OCI-LY1 (cell line): ENCODE data around the gene CA9.

ENCODE experiments used
- H2AFZ ChIP-seq: fragments of 200-600 bp; sonication (generic), shearing (Covaris generic); 2 replicates; pipeline ENCODE4 v1.6.0; 2014; ENCODE audit warnings: antibody characterized with exemption, mild to moderate bottlenecking, low read length
- H3F3A ChIP-seq: fragments of 200-600 bp; sonication (generic), shearing (Covaris generic); 2 replicates; pipeline ENCODE4 v1.6.0; 2014; ENCODE audit warnings: mild to moderate bottlenecking, antibody characterized with exemption, low read length, moderate library complexity; ENCODE audit not compliant: insufficient read depth
- H3K27ac ChIP-seq: fragments of 200-600 bp; sonication (generic); 2 replicates; pipeline ENCODE4 v1.5.1; 2014; ENCODE audit warnings: low read length, mixed run types, mild to moderate bottlenecking, low read depth; ENCODE audit not compliant: poor library complexity, severe bottlenecking
- H3K27me3 ChIP-seq: fragments of 200-600 bp; sonication (generic); 2 replicates; pipeline ENCODE4 v1.6.0; 2014; ENCODE audit warnings: antibody characterized with exemption, mild to moderate bottlenecking, low read length, moderate library complexity; ENCODE audit not compliant: insufficient read depth
- H3K36me3 ChIP-seq: fragments of 200-600 bp; sonication (generic); 2 replicates; pipeline ENCODE4 v1.6.1; 2014; ENCODE audit warnings: mild to moderate bottlenecking, antibody characterized with exemption, low read length, moderate library complexity, mixed read lengths; ENCODE audit not compliant: insufficient read depth
- H3K4me1 ChIP-seq: fragments of 200-600 bp; sonication (generic); 2 replicates; pipeline ENCODE4 v1.5.1; 2014; ENCODE audit warnings: mild to moderate bottlenecking, low read length, moderate library complexity; ENCODE audit not compliant: insufficient read depth, severe bottlenecking
- H3K4me2 ChIP-seq: fragments of 200-600 bp; sonication (generic), shearing (Covaris generic); 2 replicates; pipeline ENCODE4 v1.6.1; 2014; ENCODE audit warnings: low read length
- H3K4me3 ChIP-seq: fragments of 200-600 bp; sonication (generic); 2 replicates; pipeline ENCODE4 v1.5.1; 2014; ENCODE audit warnings: low read length, low read depth, mild to moderate bottlenecking, mixed read lengths; ENCODE audit not compliant: poor library complexity, severe bottlenecking
- H3K79me2 ChIP-seq: fragments of 200-600 bp; shearing (Covaris generic); 2 replicates; pipeline ENCODE4 v1.6.1; 2016; ENCODE audit warnings: mixed run types, low read length, mixed read lengths; ENCODE audit not compliant: insufficient read depth
- H3K9ac ChIP-seq: fragments of 200-600 bp; sonication (generic), shearing (Covaris generic); 2 replicates; pipeline ENCODE4 v1.6.1; 2014; ENCODE audit warnings: mild to moderate bottlenecking, low read length, mixed read lengths
- H3K9me2 ChIP-seq: fragments of 200-600 bp; sonication (generic), shearing (Covaris generic); 2 replicates; pipeline ENCODE4 v1.6.1; 2014; ENCODE audit warnings: low read depth, mild to moderate bottlenecking, low read length, mixed read lengths
- H3K9me3 ChIP-seq: fragments of 200-600 bp; shearing (Covaris generic); 2 replicates; pipeline ENCODE4 v1.6.1; 2014; ENCODE audit warnings: low read length, mixed read lengths
- H4K20me1 ChIP-seq: fragments of 200-600 bp; sonication (generic), shearing (Covaris generic); 2 replicates; pipeline ENCODE4 v1.6.0; 2016; ENCODE audit warnings: mild to moderate bottlenecking, low read length; ENCODE audit not compliant: insufficient read depth
- CTCF ChIP-seq: fragments of 200-600 bp; sonication (generic), shearing (Covaris generic); IDR thresholded peaks from 2 replicates; pipeline ENCODE4 v1.5.1; 2017; ENCODE audit warnings: mild to moderate bottlenecking, antibody characterized with exemption, low read length, moderate library complexity, mixed read lengths
- EZH2 ChIP-seq: fragments of 200-600 bp; sonication (generic), shearing (Covaris generic); IDR thresholded peaks from 2 replicates; pipeline ENCODE4 v1.8.0; 2017; ENCODE audit warnings: borderline replicate concordance, mixed run types, mild to moderate bottlenecking, antibody characterized with exemption, low read length, moderate library complexity, mixed read lengths

The CA9 gene

GRCh38 chr9:35675732-35676392 is 2.1 kb downstream of the CA9 start:
- no peaks in the 10 kb centered on the region for H4K20me1 ChIP-seq
- no peak overlapping the region for H3K27ac ChIP-seq
- peak overlapping the region; percentile 57 for H3K4me3 ChIP-seq
- H3K9ac ChIP-seq: peak overlapping the region; percentile 37; the same call in 1 of the 2 replicates
- H3K36me3 ChIP-seq: no peaks in the 10 kb centered on the region
- H3K27me3 ChIP-seq: peaks cover 4% of the 10 kb centered on the region
- no peaks in the 10 kb centered on the region for H3K9me2 ChIP-seq
- no peak for TF ChIP-seq EZH2
- TF ChIP-seq CTCF: no peak
- peak overlapping the region; percentile 71 for H3K4me2 ChIP-seq
- H3F3A ChIP-seq: no peaks in the 10 kb centered on the region
- no peaks in the 10 kb centered on the region for H3K79me2 ChIP-seq
- H3K4me1 ChIP-seq: peaks cover 35% of the 10 kb centered on the region
- no peak overlapping the region for H2AFZ ChIP-seq
- H3K9me3 ChIP-seq: no peaks in the 10 kb centered on the region

- Histone ChIP-seq H3K27me3 (peaks cover 4% of the 10 kb centered on the region), H3K36me3 (no peaks in the 10 kb centered on the region), H3F3A (no peaks in the 10 kb centered on the region), H2AFZ (no peak overlapping the region), H3K9ac (no peak overlapping the region), H3K4me1 (peaks cover 34% of the 10 kb centered on the region), H4K20me1 (no peaks in the 10 kb centered on the region), H3K4me3 (no peak overlapping the region), H3K9me2 (no peaks in the 10 kb centered on the region), H3K4me2 (no peak overlapping the region), H3K79me2 (no peaks in the 10 kb centered on the region), H3K9me3 (no peaks in the 10 kb centered on the region), H3K27ac (no peak overlapping the region)
- TF ChIP-seq CTCF: no peak
- TF ChIP-seq EZH2: no peak
Observed at GRCh38 chr9:35679091-35679490, 5.4 kb downstream of the CA9 start.

DNA sequence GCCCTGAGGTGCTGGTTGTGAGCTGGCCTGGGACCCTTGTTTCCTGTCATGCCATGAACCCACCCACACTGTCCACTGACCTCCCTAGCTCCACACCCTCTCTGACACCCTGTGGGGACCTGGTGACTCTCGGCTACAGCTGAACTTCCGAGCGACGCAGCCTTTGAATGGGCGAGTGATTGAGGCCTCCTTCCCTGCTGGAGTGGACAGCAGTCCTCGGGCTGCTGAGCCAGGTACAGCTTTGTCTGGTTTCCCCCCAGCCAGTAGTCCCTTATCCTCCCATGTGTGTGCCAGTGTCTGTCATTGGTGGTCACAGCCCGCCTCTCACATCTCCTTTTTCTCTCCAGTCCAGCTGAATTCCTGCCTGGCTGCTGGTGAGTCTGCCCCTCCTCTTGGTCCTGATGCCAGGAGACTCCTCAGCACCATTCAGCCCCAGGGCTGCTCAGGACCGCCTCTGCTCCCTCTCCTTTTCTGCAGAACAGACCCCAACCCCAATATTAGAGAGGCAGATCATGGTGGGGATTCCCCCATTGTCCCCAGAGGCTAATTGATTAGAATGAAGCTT is 6.1 kb downstream of the CA9 start:
- H3F3A ChIP-seq: no peaks in the 10 kb centered on the region
- H2AFZ ChIP-seq: no peak overlapping the region
- no peak for TF ChIP-seq CTCF
- no peak for TF ChIP-seq EZH2
- H3K9ac ChIP-seq: no peak overlapping the region
- H3K9me2 ChIP-seq: no peaks in the 10 kb centered on the region
- no peaks in the 10 kb centered on the region for H4K20me1 ChIP-seq
- no peaks in the 10 kb centered on the region for H3K9me3 ChIP-seq
- H3K4me1 ChIP-seq: peaks cover 26% of the 10 kb centered on the region
- H3K4me3 ChIP-seq: no peak overlapping the region
- H3K27me3 ChIP-seq: peaks cover 4% of the 10 kb centered on the region
- no peaks in the 10 kb centered on the region for H3K79me2 ChIP-seq
- no peak overlapping the region for H3K27ac ChIP-seq
- no peaks in the 10 kb centered on the region for H3K36me3 ChIP-seq
- H3K4me2 ChIP-seq: no peak overlapping the region
